ENCODE results near the gene MAST1.

MAST1 gene

DNA sequence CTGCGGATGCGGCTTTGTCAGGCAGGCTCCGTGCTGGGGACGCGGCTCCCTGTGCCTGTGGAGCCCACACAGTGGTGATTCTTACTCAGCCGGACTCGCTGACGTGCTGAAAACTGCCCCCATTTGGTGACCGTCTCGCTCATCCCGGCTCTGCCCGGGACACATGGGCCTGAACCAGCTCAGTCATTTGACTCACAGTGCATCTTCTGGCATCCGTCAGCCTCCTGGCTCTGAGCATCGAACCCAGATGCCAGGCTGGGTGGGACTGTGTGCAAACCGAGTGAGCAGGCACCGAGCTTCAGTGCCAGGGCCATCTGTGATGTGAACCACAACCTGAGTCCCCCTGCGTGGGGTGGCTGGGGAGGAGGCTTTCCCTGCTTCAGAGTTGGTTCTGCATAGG lies 58.1 kb downstream of the MAST1 start:
- no peak overlapping the region for H2AFZ ChIP-seq (ENCODE audit: low read length)
- no peak overlapping the region for H3K4me2 ChIP-seq (ENCODE audit: low read depth, low read length, poor library complexity, severe bottlenecking)
- no peaks in the 10 kb centered on the region for H3F3A ChIP-seq (ENCODE audit: low read depth)
- peaks cover 6% of the 10 kb centered on the region for H4K20me1 ChIP-seq (ENCODE audit: insufficient read depth, low read length, poor library complexity, severe bottlenecking)
- no peak for TF ChIP-seq EZH2phosphoT487 (IDR thresholded peaks at IDR 0.05; ENCODE audit: borderline replicate concordance)
- peaks cover 4% of the 10 kb centered on the region; the same call in 1 of the 2 replicates for H3K36me3 ChIP-seq (ENCODE audit: insufficient read depth, low read length)
- no peaks in the 10 kb centered on the region for H3K9me2 ChIP-seq (replicated peaks; ENCODE audit: low read depth, low read length)
- no peaks in the 10 kb centered on the region for H3K27me3 ChIP-seq (ENCODE audit: insufficient read depth, low read length, poor library complexity, severe bottlenecking)
- H3K4me3 ChIP-seq (ENCODE audit: low read length, poor library complexity, severe bottlenecking): no peak overlapping the region
- peaks cover 6% of the 10 kb centered on the region for H3K4me1 ChIP-seq (ENCODE audit: insufficient read depth, low read length, poor library complexity, severe bottlenecking)
- no peaks in the 10 kb centered on the region for H3K9me3 ChIP-seq (ENCODE audit: insufficient read depth, low read depth, low read length)
- no peak overlapping the region for H3K9ac ChIP-seq (ENCODE audit: low read depth, low read length, poor library complexity, severe bottlenecking)
- H3K79me2 ChIP-seq (ENCODE audit: insufficient read depth, low read length): peaks cover 14% of the 10 kb centered on the region

GRCh38 chr19:12899891-12900518 lies 61.7 kb downstream of the MAST1 start:
- no peak for TF ChIP-seq EZH2phosphoT487 (IDR thresholded peaks at IDR 0.05; ENCODE audit: borderline replicate concordance)
- TF ChIP-seq CTCF (conservative IDR thresholded peaks at IDR 0.05; ENCODE audit: low read length): no peak
- Histone ChIP-seq H3K9me3 (ENCODE audit: insufficient read depth, low read depth, low read length) (no peaks in the 10 kb centered on the region), H3F3A (ENCODE audit: low read depth) (no peaks in the 10 kb centered on the region), H3K4me1 (ENCODE audit: insufficient read depth, low read length, poor library complexity, severe bottlenecking) (no peaks in the 10 kb centered on the region), H2AFZ (ENCODE audit: low read length) (no peak overlapping the region), H3K9me2 (replicated peaks; ENCODE audit: low read depth, low read length) (no peaks in the 10 kb centered on the region), H3K36me3 (ENCODE audit: insufficient read depth, low read length) (no peaks in the 10 kb centered on the region; the same call in 1 of the 2 replicates), H3K9ac (ENCODE audit: low read depth, low read length, poor library complexity, severe bottlenecking) (no peak overlapping the region), H3K79me2 (ENCODE audit: insufficient read depth, low read length) (no peaks in the 10 kb centered on the region), H3K27me3 (ENCODE audit: insufficient read depth, low read length, poor library complexity, severe bottlenecking) (no peaks in the 10 kb centered on the region), H3K4me2 (ENCODE audit: low read depth, low read length, poor library complexity, severe bottlenecking) (no peak overlapping the region), H4K20me1 (ENCODE audit: insufficient read depth, low read length, poor library complexity, severe bottlenecking) (no peaks in the 10 kb centered on the region), H3K4me3 (ENCODE audit: low read length, poor library complexity, severe bottlenecking) (no peak overlapping the region)

GRCh38 chr19:12907166-12907565 lies 68.9 kb downstream of the MAST1 start:
- Histone ChIP-seq H3K4me3 (ENCODE audit: low read length, poor library complexity, severe bottlenecking) (no peak overlapping the region), H4K20me1 (ENCODE audit: insufficient read depth, low read length, poor library complexity, severe bottlenecking) (no peaks in the 10 kb centered on the region), H3F3A (ENCODE audit: low read depth) (no peaks in the 10 kb centered on the region), H3K9ac (ENCODE audit: low read depth, low read length, poor library complexity, severe bottlenecking) (no peak overlapping the region), H3K9me3 (ENCODE audit: insufficient read depth, low read depth, low read length) (no peaks in the 10 kb centered on the region), H3K4me1 (ENCODE audit: insufficient read depth, low read length, poor library complexity, severe bottlenecking) (no peaks in the 10 kb centered on the region), H3K27me3 (ENCODE audit: insufficient read depth, low read length, poor library complexity, severe bottlenecking) (no peaks in the 10 kb centered on the region), H3K36me3 (ENCODE audit: insufficient read depth, low read length) (no peaks in the 10 kb centered on the region), H3K79me2 (ENCODE audit: insufficient read depth, low read length) (no peaks in the 10 kb centered on the region), H3K9me2 (replicated peaks; ENCODE audit: low read depth, low read length) (no peaks in the 10 kb centered on the region), H3K4me2 (ENCODE audit: low read depth, low read length, poor library complexity, severe bottlenecking) (no peak overlapping the region), H2AFZ (ENCODE audit: low read length) (no peak overlapping the region)
- TF ChIP-seq EZH2phosphoT487 (IDR thresholded peaks at IDR 0.05; ENCODE audit: borderline replicate concordance) (no peak), CTCF (conservative IDR thresholded peaks at IDR 0.05; ENCODE audit: low read length) (no peak)

DNA sequence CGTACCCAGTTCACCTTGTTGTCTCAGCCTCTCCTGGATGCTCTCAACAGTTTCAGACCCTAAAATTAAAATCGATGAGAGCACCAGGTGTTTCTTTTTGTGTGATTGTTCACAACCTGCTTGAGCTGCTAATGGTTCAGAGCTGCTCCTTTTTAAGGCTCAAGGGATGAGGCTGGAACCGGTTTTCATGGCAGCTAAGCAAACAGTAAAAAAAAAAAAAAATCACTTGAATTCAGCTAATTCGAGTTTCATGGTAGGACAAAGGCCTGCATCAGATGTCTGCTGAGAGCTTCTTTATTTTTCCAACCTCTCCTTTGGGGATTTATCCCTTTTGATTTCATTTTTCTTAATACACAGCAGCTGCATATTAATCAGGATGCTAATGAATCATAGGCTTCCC lies 74.3 kb downstream of the MAST1 start:
- no peaks in the 10 kb centered on the region for H3K36me3 ChIP-seq (ENCODE audit: insufficient read depth, low read length)
- no peaks in the 10 kb centered on the region for H3K27me3 ChIP-seq (ENCODE audit: insufficient read depth, low read length, poor library complexity, severe bottlenecking)
- TF ChIP-seq CTCF (conservative IDR thresholded peaks at IDR 0.05; ENCODE audit: low read length) (no peak), EZH2phosphoT487 (IDR thresholded peaks at IDR 0.05; ENCODE audit: borderline replicate concordance) (no peak)
- H3K4me1 ChIP-seq (ENCODE audit: insufficient read depth, low read length, poor library complexity, severe bottlenecking): peaks cover 35% of the 10 kb centered on the region
- H3K4me2 ChIP-seq (ENCODE audit: low read depth, low read length, poor library complexity, severe bottlenecking): no peak overlapping the region
- H3K79me2 ChIP-seq (ENCODE audit: insufficient read depth, low read length): no peaks in the 10 kb centered on the region
- no peaks in the 10 kb centered on the region for H3F3A ChIP-seq (ENCODE audit: low read depth)
- H3K9me2 ChIP-seq (replicated peaks; ENCODE audit: low read depth, low read length): no peaks in the 10 kb centered on the region
- no peaks in the 10 kb centered on the region for H3K9me3 ChIP-seq (ENCODE audit: insufficient read depth, low read depth, low read length)
- no peak overlapping the region for H3K4me3 ChIP-seq (ENCODE audit: low read length, poor library complexity, severe bottlenecking)
- peak overlapping the region; percentile 29 for H3K9ac ChIP-seq (ENCODE audit: low read depth, low read length, poor library complexity, severe bottlenecking)
- H2AFZ ChIP-seq (ENCODE audit: low read length): no peak overlapping the region
- no peaks in the 10 kb centered on the region for H4K20me1 ChIP-seq (ENCODE audit: insufficient read depth, low read length, poor library complexity, severe bottlenecking)
